ENCODE results near the gene SLC25A46.

Gene SLC25A46

GRCh38 chr5:110734101-110734500 lies 4.7 kb upstream of the SLC25A46 start:
- TF ChIP-seq, protein P1, sequence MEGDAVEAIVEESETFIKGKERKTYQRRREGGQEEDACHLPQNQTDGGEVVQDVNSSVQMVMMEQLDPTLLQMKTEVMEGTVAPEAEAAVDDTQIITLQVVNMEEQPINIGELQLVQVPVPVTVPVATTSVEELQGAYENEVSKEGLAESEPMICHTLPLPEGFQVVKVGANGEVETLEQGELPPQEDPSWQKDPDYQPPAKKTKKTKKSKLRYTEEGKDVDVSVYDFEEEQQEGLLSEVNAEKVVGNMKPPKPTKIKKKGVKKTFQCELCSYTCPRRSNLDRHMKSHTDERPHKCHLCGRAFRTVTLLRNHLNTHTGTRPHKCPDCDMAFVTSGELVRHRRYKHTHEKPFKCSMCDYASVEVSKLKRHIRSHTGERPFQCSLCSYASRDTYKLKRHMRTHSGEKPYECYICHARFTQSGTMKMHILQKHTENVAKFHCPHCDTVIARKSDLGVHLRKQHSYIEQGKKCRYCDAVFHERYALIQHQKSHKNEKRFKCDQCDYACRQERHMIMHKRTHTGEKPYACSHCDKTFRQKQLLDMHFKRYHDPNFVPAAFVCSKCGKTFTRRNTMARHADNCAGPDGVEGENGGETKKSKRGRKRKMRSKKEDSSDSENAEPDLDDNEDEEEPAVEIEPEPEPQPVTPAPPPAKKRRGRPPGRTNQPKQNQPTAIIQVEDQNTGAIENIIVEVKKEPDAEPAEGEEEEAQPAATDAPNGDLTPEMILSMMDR (IDR thresholded peaks at IDR 0.05; ENCODE audit: extremely low read depth, insufficient read depth, missing control alignments): no peak
- in situ Hi-C loops (cut with MboI; ENCODE audit: low pct_unique_long_range_greater_than_20kb, low sequenced_read_pairs, unreplicated experiment): loop anchor here (25.0 kb wide), 1 partner anchor 528 kb away; no protein-coding TSS in a partner anchor
- DNase-seq (ENCODE audit: low spot score): no peak

GRCh38 chr5:110735556-110735955 lies 3.3 kb upstream of the SLC25A46 start:
- in situ Hi-C loops (cut with MboI; ENCODE audit: low pct_unique_long_range_greater_than_20kb, low sequenced_read_pairs, unreplicated experiment): loop anchor here (25.0 kb wide), 1 partner anchor 527 kb away; no protein-coding TSS in a partner anchor
- TF ChIP-seq, protein P1 (IDR thresholded peaks at IDR 0.05; ENCODE audit: extremely low read depth, insufficient read depth, missing control alignments): no peak
- no peak for DNase-seq (ENCODE audit: low spot score)

- no peak for DNase-seq (ENCODE audit: low spot score)
- TF ChIP-seq, protein P1 (IDR thresholded peaks at IDR 0.05; ENCODE audit: extremely low read depth, insufficient read depth, missing control alignments): no peak
- in situ Hi-C loops (cut with MboI; ENCODE audit: low pct_unique_long_range_greater_than_20kb, low sequenced_read_pairs, unreplicated experiment): loop anchor here (25.0 kb wide), 1 partner anchor 526 kb away; no protein-coding TSS in a partner anchor
Measured at GRCh38 chr5:110736753-110737152, 2.1 kb upstream of the SLC25A46 start.

DNA sequence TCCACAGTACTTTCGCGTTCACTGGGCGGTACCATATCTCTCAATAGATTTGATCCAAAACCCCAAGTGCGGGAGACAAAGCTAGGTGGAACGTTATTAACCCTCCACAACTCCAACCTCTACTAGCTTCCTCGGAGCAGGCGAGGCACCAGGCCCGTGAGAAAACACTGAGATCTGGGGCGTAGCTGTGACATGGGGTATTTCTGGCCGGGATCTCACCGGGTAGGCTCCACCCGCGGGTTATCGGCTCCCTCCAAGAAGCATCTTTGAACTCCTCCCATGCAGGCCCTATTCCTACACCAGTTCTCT lies 350 bp upstream of the SLC25A46 start:
- peak; percentile 72 for DNase-seq (ENCODE audit: low spot score)
- TF ChIP-seq, protein P1 (IDR thresholded peaks at IDR 0.05; ENCODE audit: extremely low read depth, insufficient read depth, missing control alignments): no peak
- in situ Hi-C loops (cut with MboI; ENCODE audit: low pct_unique_long_range_greater_than_20kb, low sequenced_read_pairs, unreplicated experiment): loop anchor here (25.0 kb wide), 1 partner anchor 524 kb away; no protein-coding TSS in a partner anchor

DNA sequence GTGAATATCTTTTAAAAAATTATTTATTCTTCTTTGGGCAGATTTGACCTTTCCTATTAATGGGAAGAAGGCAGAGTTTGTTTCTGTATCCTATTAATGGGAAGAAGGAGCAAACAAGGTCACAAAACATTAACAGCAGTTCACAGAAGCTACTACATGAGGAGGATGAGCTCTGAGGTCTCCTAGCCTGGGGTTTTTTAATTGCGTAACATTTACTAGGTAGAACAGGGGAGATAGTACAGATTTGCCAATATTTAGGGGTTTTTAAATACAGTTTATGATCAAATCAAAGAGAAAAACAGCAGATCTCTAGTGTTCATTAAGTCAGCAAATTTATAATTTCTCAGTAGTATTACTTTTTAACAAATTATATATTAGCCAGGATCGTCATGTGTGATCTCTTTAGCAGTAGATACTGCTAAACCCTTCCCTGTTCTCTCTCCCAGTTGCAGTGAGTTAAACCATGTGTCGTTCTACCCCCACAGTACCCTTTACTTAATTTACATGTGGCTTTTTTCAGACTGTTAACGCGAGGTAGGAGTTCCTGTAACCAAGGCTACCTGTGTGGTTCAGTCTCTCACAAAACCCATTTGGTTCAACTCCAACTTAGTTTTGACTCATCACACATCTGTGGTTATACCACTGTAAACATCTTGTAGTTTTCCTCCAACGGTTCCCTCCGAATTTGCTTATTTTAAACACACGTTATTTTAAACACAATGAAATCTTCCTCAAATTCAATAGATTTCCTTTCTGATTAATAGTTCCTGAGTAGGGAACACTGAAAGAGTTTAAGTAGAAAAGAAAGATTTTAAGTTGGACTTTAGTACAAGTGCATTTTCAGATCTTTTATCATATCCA lies 13.3 kb downstream of the SLC25A46 start:
- TF ChIP-seq, protein P1 (IDR thresholded peaks at IDR 0.05; ENCODE audit: extremely low read depth, insufficient read depth, missing control alignments): no peak
- in situ Hi-C loops (cut with MboI; ENCODE audit: low pct_unique_long_range_greater_than_20kb, low sequenced_read_pairs, unreplicated experiment): loop anchor here (25.0 kb wide), 1 partner anchor 360 kb away; no protein-coding TSS in a partner anchor
- DNase-seq (ENCODE audit: low spot score): peak; percentile 51

DNA sequence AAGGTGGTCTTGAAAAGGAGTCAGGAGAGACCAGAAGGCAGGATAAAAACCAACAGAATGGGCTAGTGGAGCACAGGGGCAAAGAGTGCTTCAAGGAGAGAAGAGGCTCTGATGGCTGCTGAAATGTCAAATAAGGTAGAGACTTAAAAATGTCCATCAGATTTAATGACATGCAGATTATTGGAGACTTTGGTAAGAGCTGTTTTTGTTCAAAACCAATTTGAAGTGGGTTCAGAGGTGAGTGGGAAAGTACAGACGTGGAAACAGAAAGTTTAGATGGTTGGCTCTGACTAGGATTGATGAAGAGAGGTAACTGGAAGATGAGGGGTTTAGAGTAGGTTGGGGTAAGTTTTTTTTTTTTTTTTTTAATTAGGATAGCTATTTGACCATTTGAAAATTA lies 14.1 kb downstream of the SLC25A46 start:
- in situ Hi-C loops (cut with MboI; ENCODE audit: low pct_unique_long_range_greater_than_20kb, low sequenced_read_pairs, unreplicated experiment): loop anchor here (25.0 kb wide), 1 partner anchor 359 kb away; no protein-coding TSS in a partner anchor
- DNase-seq (ENCODE audit: low spot score): no peak
- TF ChIP-seq, protein P1 (IDR thresholded peaks at IDR 0.05; ENCODE audit: extremely low read depth, insufficient read depth, missing control alignments): no peak

Measured in GM13977 (cell line).